CD8-positive, alpha-beta memory T cell (primary cell): ENCODE data around the gene GAREM1. TPM values are rescaled to one million over a fixed set of nuclear protein-coding genes. Genes with fewer than 3 reads are reported as not detected.

Experiments
- CTCF ChIA-PET: fragments of 350-600 bp; sonication (Branson Sonifier 250); formaldehyde crosslinking; loops from one replicate; lab custom pipeline; 2021; ENCODE audit warnings: antibody characterized with exemption; lab: Charles Lee
- POLR2A ChIA-PET: fragments of 350-600 bp; sonication (Branson Sonifier 250); formaldehyde crosslinking; loops from one replicate; lab custom pipeline; 2021; ENCODE audit warnings: antibody characterized with exemption; lab: Charles Lee
- DNase-seq, 5 donors: peaks; one replicate each; pipeline versions ENCODE4 v3.0.0 to v3.0.0-alpha.2; 2020 to 2022; ENCODE audit warnings: mixed read lengths in 1 of 5
- H3K27ac ChIP-seq: one replicate; pipeline ENCODE4 v1.7.0; 2013; ENCODE audit warnings: low read depth, mild to moderate bottlenecking, low read length, moderate library complexity
- H3K27me3 ChIP-seq: 2 replicates; pipeline ENCODE4 v1.7.0; 2013; ENCODE audit warnings: low read length, mild to moderate bottlenecking; ENCODE audit not compliant: insufficient read depth, poor library complexity, severe bottlenecking
- H3K36me3 ChIP-seq: 2 replicates; pipeline ENCODE4 v1.7.0; 2013; ENCODE audit warnings: mild to moderate bottlenecking, low read length, moderate library complexity; ENCODE audit not compliant: insufficient read depth
- H3K4me1 ChIP-seq: 2 replicates; pipeline ENCODE4 v1.7.0; 2013; ENCODE audit warnings: mild to moderate bottlenecking, low read length, moderate library complexity; ENCODE audit not compliant: insufficient read depth
- H3K4me3 ChIP-seq: 2 replicates; pipeline ENCODE4 v1.7.0; 2013; ENCODE audit warnings: mild to moderate bottlenecking, low read length
- H3K9me3 ChIP-seq: 2 replicates; pipeline ENCODE4 v1.7.0; 2013; ENCODE audit warnings: mild to moderate bottlenecking, low read length
- H3K27ac Mint-ChIP-seq, 8 donors: one replicate each; pipeline ENCODE4 v1.8.0; 2020 to 2021; ENCODE audit warnings: mixed read lengths in 8 of 8, mild to moderate bottlenecking in 6 of 8, inconsistent platforms in 3 of 8, moderate library complexity in 3 of 8
- H3K27me3 Mint-ChIP-seq, 2 donors: one replicate each; pipeline ENCODE4 v1.8.0; 2020 to 2021; ENCODE audit warnings: mixed read lengths in 2 of 2, mild to moderate bottlenecking in 1 of 2, moderate library complexity in 1 of 2
- H3K36me3 Mint-ChIP-seq, 3 donors: one replicate each; pipeline ENCODE4 v1.8.0; 2020 to 2021; ENCODE audit warnings: mixed read lengths in 3 of 3, inconsistent platforms in 1 of 3, mild to moderate bottlenecking in 1 of 3
- H3K4me1 Mint-ChIP-seq, 3 donors: one replicate each; pipeline ENCODE4 v1.8.0; 2020 to 2021; ENCODE audit warnings: mixed read lengths in 3 of 3, inconsistent platforms in 1 of 3, mild to moderate bottlenecking in 1 of 3
- H3K4me3 Mint-ChIP-seq, 7 donors: one replicate each; pipeline ENCODE4 v1.8.0; 2020 to 2021; ENCODE audit warnings: mixed read lengths in 7 of 7, mild to moderate bottlenecking in 6 of 7, moderate library complexity in 4 of 7, inconsistent platforms in 2 of 7
- H3K9me3 Mint-ChIP-seq, 5 donors: one replicate each; pipeline ENCODE4 v1.8.0; 2020 to 2022; ENCODE audit warnings: mixed read lengths in 5 of 5, mild to moderate bottlenecking in 3 of 5, moderate library complexity in 2 of 5, inconsistent platforms in 1 of 5
- polyA plus RNA-seq: library from polyadenylated mRNA; unstranded; fragments of 300-500 nt; fragmentation: Illumina TruSeq; gene quantifications from one replicate; pipeline ENCODE4 v1.2.3, GENCODE V29; 2021
- total RNA-seq, 2 experiments: library from RNA; stranded (reverse); gene quantifications; one replicate each; pipeline ENCODE4 v1.2.3, GENCODE V29; 2021

The GAREM1 gene
- total and polyA plus RNA-seq, 3 experiments from 2014 or later, result not detected

DNA sequence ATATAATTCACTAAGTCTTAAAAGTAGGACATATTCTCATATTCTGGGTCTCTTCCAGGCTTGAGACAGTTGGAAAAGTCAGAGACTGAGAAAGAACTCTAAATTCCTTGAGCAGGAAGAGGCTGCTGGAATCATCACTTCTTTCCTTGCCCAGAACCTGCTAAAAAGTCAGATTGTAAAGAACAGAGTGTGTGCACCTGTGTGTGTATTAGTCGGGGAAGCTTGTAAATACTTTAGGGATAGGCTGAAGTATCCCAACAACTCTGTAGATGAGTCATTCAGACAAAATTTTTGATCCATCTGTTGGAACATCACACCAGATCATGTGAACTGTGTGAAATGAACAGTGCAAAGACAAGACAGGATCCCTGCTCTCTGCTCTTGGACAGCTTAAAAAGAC lies 16.1 kb downstream of the GAREM1 start:
- H3K27me3 Mint-ChIP-seq, result peaks cover 6 to 53% of the 10 kb centered on the region in 2 donors
- ChIA-PET POLR2A (no interaction called here), CTCF (no interaction called here)
- Histone ChIP-seq H3K27ac (no peak overlapping the region), H3K36me3 (no peaks in the 10 kb centered on the region), H3K27me3 (no peaks in the 10 kb centered on the region), H3K4me1 (no peaks in the 10 kb centered on the region), H3K4me3 (no peak overlapping the region), H3K9me3 (no peaks in the 10 kb centered on the region)
- no peaks in the 10 kb centered on the region for H3K36me3 Mint-ChIP-seq
- H3K9me3 Mint-ChIP-seq, result peaks cover 0 to 2% (median 0%) of the 10 kb centered on the region in 5 donors
- no peak for DNase-seq
- H3K4me3 Mint-ChIP-seq, result no peak overlapping the region
- H3K4me1 Mint-ChIP-seq, result no peaks in the 10 kb centered on the region
- no peak overlapping the region for H3K27ac Mint-ChIP-seq

DNA sequence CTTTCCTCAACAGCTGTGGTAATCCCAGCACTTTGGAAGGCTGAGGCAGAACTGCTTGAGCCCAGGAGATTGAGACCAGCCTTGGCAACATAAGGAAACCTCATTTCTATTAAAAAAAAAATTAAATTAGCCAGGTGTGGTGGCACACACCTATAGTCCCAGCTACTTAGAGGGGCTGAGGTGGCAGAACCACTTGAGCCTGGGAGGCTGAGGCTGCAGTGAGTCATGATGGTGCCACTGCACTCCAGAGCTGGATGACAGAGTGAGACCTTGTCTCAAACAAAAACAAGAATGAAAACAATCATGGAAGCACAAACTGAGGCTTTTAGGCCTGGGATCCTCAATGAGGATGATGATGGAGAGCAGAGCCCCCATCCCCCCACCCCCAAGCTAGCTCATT lies 19.8 kb downstream of the GAREM1 start:
- H3K27me3 ChIP-seq, result peaks cover 4% of the 10 kb centered on the region
- peaks cover 3 to 39% of the 10 kb centered on the region in 2 donors for H3K27me3 Mint-ChIP-seq

DNA sequence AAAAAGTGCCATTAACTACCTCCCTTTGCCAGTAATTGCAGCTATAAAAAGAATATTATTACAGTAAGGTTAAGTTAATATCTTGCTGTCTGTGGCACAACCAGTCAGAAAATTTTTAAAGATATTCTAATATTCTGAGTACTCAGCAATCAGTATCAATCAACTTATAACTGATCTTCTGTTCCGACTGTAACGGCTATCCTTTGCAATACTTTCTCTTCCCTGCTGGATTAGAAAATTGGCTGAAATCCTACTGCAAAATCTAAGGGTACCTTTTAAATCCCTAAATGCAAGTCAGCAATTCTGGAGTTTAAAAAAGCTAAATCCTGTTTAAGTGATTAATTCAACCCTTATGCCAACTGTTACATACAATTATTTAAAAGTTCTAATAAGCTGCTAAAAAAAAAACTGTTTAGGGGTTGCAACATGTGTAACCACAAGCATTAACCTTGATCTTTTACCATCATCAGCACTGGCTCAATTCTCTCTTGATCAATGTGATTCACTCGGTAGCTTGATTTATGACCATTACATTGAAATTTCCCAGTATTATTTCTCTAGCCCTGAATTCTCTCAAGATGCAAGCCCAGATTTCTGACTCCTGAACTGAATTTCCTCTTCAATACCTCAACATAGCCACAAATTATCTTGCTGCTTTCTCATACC lies 20.5 kb downstream of the GAREM1 start:
- Mint-ChIP-seq H3K27ac (no peak overlapping the region), H3K4me3 (no peak overlapping the region), H3K9me3 (peaks cover 0 to 2% (median 0%) of the 10 kb centered on the region in 5 donors), H3K36me3 (no peaks in the 10 kb centered on the region), H3K4me1 (no peaks in the 10 kb centered on the region), H3K27me3 (peaks cover 3 to 33% of the 10 kb centered on the region in 2 donors)
- Histone ChIP-seq H3K27ac (no peak overlapping the region), H3K4me1 (no peaks in the 10 kb centered on the region), H3K27me3 (peaks cover 4% of the 10 kb centered on the region), H3K9me3 (no peaks in the 10 kb centered on the region), H3K36me3 (no peaks in the 10 kb centered on the region), H3K4me3 (no peak overlapping the region)
- DNase-seq, result no peak
- CTCF ChIA-PET, result no interaction called here
- POLR2A ChIA-PET, result no interaction called here

More for the DNA sequence above, 19.8 kb downstream of the GAREM1 start:
- Histone ChIP-seq H3K36me3 (no peaks in the 10 kb centered on the region), H3K4me3 (no peak overlapping the region), H3K4me1 (no peaks in the 10 kb centered on the region), H3K27ac (no peak overlapping the region), H3K9me3 (no peaks in the 10 kb centered on the region)
- no peaks in the 10 kb centered on the region for H3K4me1 Mint-ChIP-seq
- no peak overlapping the region for H3K4me3 Mint-ChIP-seq
- H3K9me3 Mint-ChIP-seq, result peaks cover 0 to 2% (median 0%) of the 10 kb centered on the region in 5 donors
- H3K36me3 Mint-ChIP-seq, result no peaks in the 10 kb centered on the region
- ChIA-PET CTCF (no interaction called here), POLR2A (no interaction called here)
- H3K27ac Mint-ChIP-seq, result no peak overlapping the region
- DNase-seq, result no peak

DNA sequence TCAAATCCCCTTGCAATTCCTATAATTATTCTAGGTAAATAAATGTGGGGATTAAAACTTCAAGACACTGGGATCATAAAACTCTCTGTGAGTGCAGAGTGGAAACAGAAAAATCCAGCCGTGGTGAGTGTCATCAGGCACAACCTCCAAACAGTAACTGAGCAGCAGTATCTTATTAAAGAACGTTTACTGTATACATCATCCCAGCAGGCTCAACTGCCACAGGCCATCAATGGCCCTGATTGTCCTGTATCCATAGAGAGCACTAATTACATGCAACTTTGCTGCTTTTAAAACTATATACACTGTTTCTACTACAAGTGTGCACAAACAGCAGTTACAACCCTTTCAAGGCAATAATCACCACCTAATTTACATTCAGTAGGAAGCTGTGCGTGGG lies 23.9 kb downstream of the GAREM1 start:
- no peaks in the 10 kb centered on the region for H3K4me1 Mint-ChIP-seq
- H3K4me3 ChIP-seq, result no peak overlapping the region
- H3K36me3 Mint-ChIP-seq, result no peaks in the 10 kb centered on the region
- no peaks in the 10 kb centered on the region for H3K36me3 ChIP-seq
- no peak overlapping the region for H3K27ac Mint-ChIP-seq
- no peak overlapping the region for H3K27ac ChIP-seq
- POLR2A ChIA-PET, result no interaction called here
- H3K27me3 ChIP-seq, result peaks cover 4% of the 10 kb centered on the region
- DNase-seq, result no peak
- peaks cover 2 to 18% of the 10 kb centered on the region in 2 donors for H3K27me3 Mint-ChIP-seq
- no peaks in the 10 kb centered on the region for H3K9me3 ChIP-seq
- CTCF ChIA-PET, result no interaction called here
- H3K4me1 ChIP-seq, result no peaks in the 10 kb centered on the region
- H3K4me3 Mint-ChIP-seq, result no peak overlapping the region
- H3K9me3 Mint-ChIP-seq, result peaks cover 0 to 2% (median 0%) of the 10 kb centered on the region in 5 donors

DNA sequence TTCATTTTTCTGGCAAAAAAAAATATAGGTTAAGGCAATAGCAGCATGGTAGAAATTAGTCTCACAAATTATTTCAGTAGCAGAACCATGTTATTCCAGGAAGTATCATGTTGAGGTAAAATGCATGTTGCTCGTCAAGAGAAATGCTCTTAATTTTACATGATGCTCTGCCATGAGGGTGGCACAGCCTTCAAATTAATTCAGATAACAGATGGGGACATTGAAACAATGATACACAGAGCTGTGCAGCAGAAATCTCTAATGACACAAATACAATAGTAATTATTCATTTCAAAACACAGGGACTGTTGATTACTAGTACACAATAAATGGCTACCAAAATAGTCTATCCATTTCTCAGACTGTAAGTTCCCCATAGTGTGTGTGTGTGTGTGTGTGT lies 24.8 kb downstream of the GAREM1 start:
- H3K9me3 Mint-ChIP-seq, result no peaks in the 10 kb centered on the region
- no peak for DNase-seq
- no peak overlapping the region for H3K4me3 ChIP-seq
- no peak overlapping the region for H3K27ac ChIP-seq
- no peaks in the 10 kb centered on the region for H3K4me1 ChIP-seq
- H3K9me3 ChIP-seq, result no peaks in the 10 kb centered on the region
- H3K36me3 ChIP-seq, result no peaks in the 10 kb centered on the region
- peaks cover 4% of the 10 kb centered on the region for H3K27me3 ChIP-seq
- ChIA-PET POLR2A (no interaction called here), CTCF (no interaction called here)
- no peak overlapping the region for H3K4me3 Mint-ChIP-seq
- H3K4me1 Mint-ChIP-seq, result no peaks in the 10 kb centered on the region
- H3K36me3 Mint-ChIP-seq, result no peaks in the 10 kb centered on the region
- no peak overlapping the region for H3K27ac Mint-ChIP-seq
- H3K27me3 Mint-ChIP-seq, result peaks cover 4 to 19% of the 10 kb centered on the region in 2 donors

DNA sequence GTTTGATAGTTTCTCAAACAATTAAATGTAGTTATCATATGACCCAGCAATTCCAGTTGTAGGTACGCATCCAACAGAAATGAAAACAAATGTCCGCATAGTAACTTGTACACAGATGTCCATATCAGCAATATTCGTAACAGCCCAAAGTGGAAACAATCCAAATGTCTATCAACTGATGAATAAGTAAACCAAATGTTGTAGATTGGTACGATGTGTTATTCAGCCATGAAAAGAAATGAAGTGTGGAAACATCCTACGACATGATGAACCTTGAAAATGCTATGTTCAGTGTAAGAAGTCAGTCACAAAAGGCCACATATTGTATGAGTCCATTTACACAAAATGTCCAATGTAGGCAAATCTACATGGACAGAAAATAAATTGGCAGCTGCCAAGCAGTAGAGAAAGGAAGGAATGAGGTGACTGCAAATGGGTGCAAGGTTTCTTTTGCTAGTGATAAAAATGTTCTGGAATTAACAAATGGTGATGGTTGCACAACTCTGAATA lies 26.9 kb downstream of the GAREM1 start:
- CTCF ChIA-PET, result no interaction called here
- H3K4me3 Mint-ChIP-seq, result no peak overlapping the region

GRCh38 chr18:32443033-32443705 lies 27.5 kb downstream of the GAREM1 start:
- Histone ChIP-seq H3K9me3 (no peaks in the 10 kb centered on the region), H3K27ac (no peak overlapping the region), H3K4me3 (no peak overlapping the region), H3K27me3 (peaks cover 4% of the 10 kb centered on the region), H3K36me3 (no peaks in the 10 kb centered on the region), H3K4me1 (no peaks in the 10 kb centered on the region)
- no peaks in the 10 kb centered on the region for H3K9me3 Mint-ChIP-seq
- DNase-seq, result no peak
- CTCF ChIA-PET, result no interaction called here
- H3K36me3 Mint-ChIP-seq, result no peaks in the 10 kb centered on the region
- peaks cover 2 to 23% of the 10 kb centered on the region in 2 donors for H3K27me3 Mint-ChIP-seq
- H3K27ac Mint-ChIP-seq, result no peak overlapping the region
- H3K4me1 Mint-ChIP-seq, result no peaks in the 10 kb centered on the region
- POLR2A ChIA-PET, result no interaction called here
- no peak overlapping the region for H3K4me3 Mint-ChIP-seq

More for the DNA sequence above, 26.9 kb downstream of the GAREM1 start:
- H3K27ac Mint-ChIP-seq, result no peak overlapping the region
- Histone ChIP-seq H3K27ac (no peak overlapping the region), H3K9me3 (no peaks in the 10 kb centered on the region), H3K27me3 (peaks cover 4% of the 10 kb centered on the region), H3K4me1 (no peaks in the 10 kb centered on the region), H3K4me3 (no peak overlapping the region), H3K36me3 (no peaks in the 10 kb centered on the region)
- H3K36me3 Mint-ChIP-seq, result no peaks in the 10 kb centered on the region
- H3K27me3 Mint-ChIP-seq, result peaks cover 2 to 23% of the 10 kb centered on the region in 2 donors
- H3K4me1 Mint-ChIP-seq, result no peaks in the 10 kb centered on the region
- DNase-seq, result no peak
- H3K9me3 Mint-ChIP-seq, result no peaks in the 10 kb centered on the region
- POLR2A ChIA-PET, result no interaction called here

DNA sequence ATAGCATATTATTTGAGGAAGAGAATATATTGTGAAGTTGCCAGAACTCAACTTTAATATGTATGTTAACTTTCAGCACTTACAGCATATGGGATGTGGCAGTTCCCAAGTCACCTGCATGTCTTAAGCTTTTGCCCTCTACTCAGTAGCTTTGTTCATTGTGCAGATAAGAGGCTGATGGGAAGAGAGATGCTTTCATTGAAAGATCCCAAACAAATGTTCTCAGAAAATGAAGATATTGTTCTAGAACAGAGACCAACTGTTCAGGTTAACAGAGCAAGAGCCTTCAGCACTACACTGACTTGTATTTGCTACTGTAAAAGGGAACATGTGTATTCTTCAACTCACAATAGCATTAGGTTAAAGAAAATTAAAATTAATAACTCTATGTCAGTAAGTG lies 28.1 kb downstream of the GAREM1 start:
- peaks cover 4% of the 10 kb centered on the region for H3K27me3 ChIP-seq
- no peaks in the 10 kb centered on the region for H3K4me1 Mint-ChIP-seq
- H3K4me3 ChIP-seq, result no peak overlapping the region
- H3K27ac Mint-ChIP-seq, result no peak overlapping the region
- no peaks in the 10 kb centered on the region for H3K9me3 Mint-ChIP-seq
- H3K36me3 Mint-ChIP-seq, result no peaks in the 10 kb centered on the region
- no peak overlapping the region for H3K4me3 Mint-ChIP-seq
- peaks cover 2 to 23% of the 10 kb centered on the region in 2 donors for H3K27me3 Mint-ChIP-seq
- ChIA-PET POLR2A (no interaction called here), CTCF (no interaction called here)
- no peaks in the 10 kb centered on the region for H3K36me3 ChIP-seq
- no peak overlapping the region for H3K27ac ChIP-seq
- H3K9me3 ChIP-seq, result no peaks in the 10 kb centered on the region
- DNase-seq, result no peak
- H3K4me1 ChIP-seq, result no peaks in the 10 kb centered on the region
